ENCODE measurements around the gene PAPOLA. TPM values are rescaled to one million over a fixed set of nuclear protein-coding genes. Genes with fewer than 3 reads are reported as not detected.

Gene PAPOLA
- total and polyA plus RNA-seq, 9 of the 15 experiments (the other 6 are each of a cell fraction or from before 2014, with no cell fraction given): 51.1 to 199 (median 95.8) TPM

DNA sequence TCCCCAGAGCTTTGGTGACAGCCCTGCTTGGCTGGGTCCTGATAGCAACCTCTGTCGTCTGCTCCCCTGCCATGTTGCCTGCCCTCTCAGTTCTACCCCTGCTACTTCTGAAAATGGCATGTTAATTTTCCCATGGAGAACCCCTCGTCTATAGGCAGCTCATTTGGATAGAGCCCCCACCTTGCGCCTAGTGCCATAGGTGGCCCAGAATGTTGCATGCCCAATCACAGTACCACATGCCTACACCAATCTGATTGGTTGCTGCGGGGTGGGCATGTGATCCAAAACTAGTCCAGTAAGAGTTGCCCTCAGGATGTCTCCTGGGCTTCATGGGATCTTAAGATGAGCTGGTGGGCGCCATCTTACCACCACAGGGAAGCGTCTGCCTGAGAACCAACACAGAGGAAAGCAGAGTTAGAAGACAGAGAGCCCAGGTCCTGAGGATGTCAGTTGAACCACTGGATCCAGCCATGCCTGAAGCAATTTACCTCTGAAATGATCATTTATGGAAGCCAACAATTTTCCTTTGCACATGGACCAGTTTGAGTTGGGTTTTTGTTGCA, 85.7 kb downstream of the PAPOLA start:
- ChIA-PET POLR2A (interaction anchor here (0.8 kb wide), 1 partner anchor 21 kb away, joined by 3 read pairs; no protein-coding TSS in a partner anchor), CTCF (ENCODE audit: low intra/inter-chr PET ratio) (no interaction called here)
- no peaks in the 10 kb centered on the region for H4K20me1 ChIP-seq (replicated peaks; ENCODE audit: control insufficient read depth, insufficient read depth, low read length)
- intact Hi-C loops (cut with micrococcal nuclease): loop anchor here (10.0 kb wide), 2 partner anchors 347 to 547 kb away; no protein-coding TSS in a partner anchor
- DNase-seq (ENCODE audit: extremely low read depth in 1 of 4, low spot score in 3 of 4) (no peak), ATAC-seq (no peak), FAIRE-seq (no peak)
- H3K9ac ChIP-seq (ENCODE audit: insufficient read depth in 1 of 2, low read depth in 2 of 2, low read length in 2 of 2): no peak overlapping the region
- no peaks in the 10 kb centered on the region for H3K36me3 ChIP-seq (ENCODE audit: control insufficient read depth, insufficient read depth, low read length)
- no peak overlapping the region for H3K4me3 ChIP-seq
- in situ Hi-C loops (cut with MboI): loop anchor here (10.0 to 25.0 kb wide), 2 partner anchors 567 to 699 kb away; no protein-coding TSS in a partner anchor
- no peaks in the 10 kb centered on the region for H3K79me2 ChIP-seq (ENCODE audit: control insufficient read depth, insufficient read depth, low read length)
- H2AFZ ChIP-seq (ENCODE audit: low read depth, low read length): no peak overlapping the region
- H3K9me3 ChIP-seq (replicated peaks; ENCODE audit: control insufficient read depth, insufficient read depth, low read depth, low read length): no peaks in the 10 kb centered on the region
- no peak overlapping the region for H3K4me2 ChIP-seq (ENCODE audit: insufficient read depth, low read length)
- 1% methylated on average over 6 of the region's 6 CpGs for WGBS (ENCODE audit: insufficient coverage, low coverage, missing lambda C conversion rate)
- peaks cover 3 to 10% of the 10 kb centered on the region in 2 experiments; a peak in 4 of 5 replicates for H3K4me1 ChIP-seq (replicated peaks in 1 of 2; ENCODE audit: control insufficient read depth in 2 of 2, insufficient read depth in 2 of 2, low read length in 2 of 2)
- TF ChIP-seq TCF7L2 (IDR thresholded peaks at IDR 0.05; ENCODE audit: low read depth, low read length): no peak
- TF ChIP-seq ZNF668 (CRISPR knock-in tag; IDR thresholded peaks at IDR 0.05): no peak
- H3K9me1 ChIP-seq (ENCODE audit: control insufficient read depth, insufficient read depth, low read length): peaks cover 3% of the 10 kb centered on the region
- BruUV-seq (replicated peaks): no TSS peak
- no peak overlapping the region for H3K27ac ChIP-seq (ENCODE audit: extremely low read depth, low read depth, low read length)
- peaks cover 35 to 84% of the 10 kb centered on the region in 2 experiments for H3K27me3 ChIP-seq (ENCODE audit: control insufficient read depth in 2 of 2, insufficient read depth in 2 of 2, low read length in 2 of 2)

DNA sequence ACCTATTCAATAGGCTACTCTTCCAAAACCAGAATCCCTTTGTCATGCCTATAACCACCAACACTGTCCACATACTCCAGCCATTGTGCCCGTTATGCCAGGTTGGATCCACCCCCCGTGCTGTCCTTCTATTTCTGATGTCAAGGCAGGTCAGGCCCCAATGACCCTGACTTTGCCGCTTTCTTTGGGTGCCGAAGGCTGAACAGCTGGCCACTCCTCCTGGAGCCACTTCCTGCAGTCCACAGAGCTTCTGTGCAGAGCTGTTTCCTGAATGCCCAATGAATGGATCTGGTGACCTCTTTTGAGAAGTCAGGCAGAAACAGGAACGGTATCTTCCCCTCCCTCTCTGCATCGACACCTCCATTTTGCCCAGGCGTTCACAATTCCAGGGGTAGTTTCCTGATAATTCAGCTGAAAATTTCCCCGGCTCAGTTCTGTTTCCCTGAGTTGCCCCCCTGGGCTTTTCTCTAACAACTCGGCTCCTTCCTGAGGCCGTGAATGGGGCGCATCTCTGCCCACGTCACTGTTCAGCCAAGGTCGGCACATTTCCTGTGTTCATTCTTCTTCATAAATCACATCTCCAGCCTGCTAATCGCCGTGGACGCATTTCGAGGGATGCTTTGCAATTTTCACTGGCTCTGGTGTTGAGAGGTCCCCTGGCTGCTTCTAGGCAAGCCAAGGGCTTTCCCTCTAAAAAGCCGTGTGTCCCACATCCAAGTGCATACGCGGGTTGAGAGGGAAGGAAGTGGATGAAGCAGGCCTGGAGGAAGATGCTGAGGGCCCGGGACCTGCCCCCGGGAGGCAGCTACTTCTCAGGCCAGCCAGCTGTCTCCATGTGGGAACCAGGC, 86.5 kb downstream of the PAPOLA start:
- no peak overlapping the region for H3K4me2 ChIP-seq (ENCODE audit: insufficient read depth, low read length)
- CTCF ChIA-PET (ENCODE audit: low intra/inter-chr PET ratio): no interaction called here
- TF ChIP-seq FOXJ2 (tag; IDR thresholded peaks at IDR 0.05) (no peak), ZNF311 (CRISPR knock-in tag; IDR thresholded peaks at IDR 0.05) (no peak), YY1 (IDR thresholded peaks at IDR 0.05; ENCODE audit: borderline replicate concordance in 1 of 3, control insufficient read depth in 1 of 3, extremely low read depth in 1 of 3, insufficient read depth in 3 of 3, insufficient read length in 1 of 3, insufficient replicate concordance in 2 of 3, low read depth in 1 of 3, low read length in 2 of 3) (no peak), IRF2 (CRISPR knock-in tag; IDR thresholded peaks at IDR 0.05) (no peak), TCF3 (CRISPR knock-in tag; IDR thresholded peaks at IDR 0.05) (no peak), ZSCAN29 (IDR thresholded peaks at IDR 0.05) (no peak), RCOR1 (IDR thresholded peaks at IDR 0.05; ENCODE audit: borderline replicate concordance in 1 of 2, low read depth in 2 of 2, low read length in 2 of 2) (no peak), POLR3A (IDR thresholded peaks at IDR 0.05; ENCODE audit: borderline replicate concordance, extremely low read depth, insufficient read depth, insufficient read length) (no peak)
- TF ChIP-seq, protein P1, sequence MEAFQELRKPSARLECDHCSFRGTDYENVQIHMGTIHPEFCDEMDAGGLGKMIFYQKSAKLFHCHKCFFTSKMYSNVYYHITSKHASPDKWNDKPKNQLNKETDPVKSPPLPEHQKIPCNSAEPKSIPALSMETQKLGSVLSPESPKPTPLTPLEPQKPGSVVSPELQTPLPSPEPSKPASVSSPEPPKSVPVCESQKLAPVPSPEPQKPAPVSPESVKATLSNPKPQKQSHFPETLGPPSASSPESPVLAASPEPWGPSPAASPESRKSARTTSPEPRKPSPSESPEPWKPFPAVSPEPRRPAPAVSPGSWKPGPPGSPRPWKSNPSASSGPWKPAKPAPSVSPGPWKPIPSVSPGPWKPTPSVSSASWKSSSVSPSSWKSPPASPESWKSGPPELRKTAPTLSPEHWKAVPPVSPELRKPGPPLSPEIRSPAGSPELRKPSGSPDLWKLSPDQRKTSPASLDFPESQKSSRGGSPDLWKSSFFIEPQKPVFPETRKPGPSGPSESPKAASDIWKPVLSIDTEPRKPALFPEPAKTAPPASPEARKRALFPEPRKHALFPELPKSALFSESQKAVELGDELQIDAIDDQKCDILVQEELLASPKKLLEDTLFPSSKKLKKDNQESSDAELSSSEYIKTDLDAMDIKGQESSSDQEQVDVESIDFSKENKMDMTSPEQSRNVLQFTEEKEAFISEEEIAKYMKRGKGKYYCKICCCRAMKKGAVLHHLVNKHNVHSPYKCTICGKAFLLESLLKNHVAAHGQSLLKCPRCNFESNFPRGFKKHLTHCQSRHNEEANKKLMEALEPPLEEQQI (IDR thresholded peaks at IDR 0.05): no peak

More for the DNA sequence above, 86.5 kb downstream of the PAPOLA start:
- Histone ChIP-seq H3K27ac (ENCODE audit: extremely low read depth, low read depth, low read length) (no peak overlapping the region), H4K20me1 (replicated peaks; ENCODE audit: control insufficient read depth, insufficient read depth, low read length) (no peaks in the 10 kb centered on the region), H3K36me3 (ENCODE audit: control insufficient read depth, insufficient read depth, low read length) (no peaks in the 10 kb centered on the region), H3K4me3 (no peak overlapping the region), H3K27me3 (ENCODE audit: control insufficient read depth in 2 of 2, insufficient read depth in 2 of 2, low read length in 2 of 2) (peaks cover 39 to 85% of the 10 kb centered on the region in 2 experiments), H2AFZ (ENCODE audit: low read depth, low read length) (no peak overlapping the region), H3K4me1 (replicated peaks in 1 of 2; ENCODE audit: control insufficient read depth in 2 of 2, insufficient read depth in 2 of 2, low read length in 2 of 2) (peaks cover 4 to 14% of the 10 kb centered on the region in 2 experiments; a peak in 4 of 5 replicates), H3K79me2 (ENCODE audit: control insufficient read depth, insufficient read depth, low read length) (no peaks in the 10 kb centered on the region), H3K9me3 (replicated peaks; ENCODE audit: control insufficient read depth, insufficient read depth, low read depth, low read length) (no peaks in the 10 kb centered on the region), H3K9ac (ENCODE audit: insufficient read depth in 1 of 2, low read depth in 2 of 2, low read length in 2 of 2) (peak overlapping the region in 1 of 2 experiments; percentile 5; a peak in 1 of 4 replicates), H3K9me1 (ENCODE audit: control insufficient read depth, insufficient read depth, low read length) (peaks cover 3% of the 10 kb centered on the region)
- in situ Hi-C loops (cut with MboI) (loop anchor here (10.0 to 25.0 kb wide), 2 partner anchors 566 to 699 kb away; no protein-coding TSS in a partner anchor), intact Hi-C loops (cut with micrococcal nuclease) (loop anchor here (10.0 kb wide), 2 partner anchors 346 to 546 kb away; no protein-coding TSS in a partner anchor)
- no TSS peak for BruUV-seq (replicated peaks)
- DNase-seq (ENCODE audit: extremely low read depth in 1 of 4, low spot score in 3 of 4) (no peak), FAIRE-seq (no peak), ATAC-seq (no peak)
- POLR2A ChIA-PET: no interaction called here
- 3% methylated on average over 21 of the region's 22 CpGs for WGBS (ENCODE audit: insufficient coverage, low coverage, missing lambda C conversion rate)

Data from K562 (cell line).